Limb (tissue), 2 donors: Measurements from ENCODE around the gene CLRN3.

ENCODE experiments used
- DNase-seq, 2 donors: peaks; one replicate each; pipeline ENCODE4 v3.0.0-alpha.2; 2016; ENCODE audit errors: extremely low spot score in 2 of 2

Gene CLRN3

GRCh38 chr10:127875449-127875765 is 17.3 kb downstream of the CLRN3 start:
- DNase-seq: no peak

GRCh38 chr10:127874671-127875448 is 17.9 kb downstream of the CLRN3 start:
- no peak for DNase-seq

GRCh38 chr10:127873901-127874470 is 18.8 kb downstream of the CLRN3 start:
- no peak for DNase-seq

- DNase-seq: no peak
Measured at GRCh38 chr10:127872871-127873600, 19.7 kb downstream of the CLRN3 start.

GRCh38 chr10:127872011-127872761 is 20.6 kb downstream of the CLRN3 start:
- DNase-seq: no peak

- DNase-seq: no peak
Measured at GRCh38 chr10:127871631-127872010, 21.1 kb downstream of the CLRN3 start.

- no peak for DNase-seq
Measured at GRCh38 chr10:127869329-127869728, 23.4 kb downstream of the CLRN3 start.

GRCh38 chr10:127867805-127868204 is 24.9 kb downstream of the CLRN3 start:
- no peak for DNase-seq

GRCh38 chr10:127866276-127867013 is 26.3 kb downstream of the CLRN3 start:
- no peak for DNase-seq

- DNase-seq: no peak
Measured at GRCh38 chr10:127863231-127863825, 29.4 kb downstream of the CLRN3 start.

GRCh38 chr10:127860592-127860991 is 32.1 kb downstream of the CLRN3 start:
- no peak for DNase-seq

GRCh38 chr10:127855976-127856375 is 36.8 kb downstream of the CLRN3 start:
- DNase-seq: no peak

GRCh38 chr10:127855591-127855881 is 37.2 kb downstream of the CLRN3 start:
- DNase-seq: no peak

GRCh38 chr10:127854769-127855590 is 37.8 kb downstream of the CLRN3 start:
- DNase-seq: no peak

GRCh38 chr10:127853868-127854768 is 38.6 kb downstream of the CLRN3 start:
- peak; percentile 64 to 81 for DNase-seq

GRCh38 chr10:127852456-127852855 is 40.3 kb downstream of the CLRN3 start:
- DNase-seq: no peak

- no peak for DNase-seq
Measured at GRCh38 chr10:127851661-127852194, 41.0 kb downstream of the CLRN3 start.

GRCh38 chr10:127850944-127851343 is 41.8 kb downstream of the CLRN3 start:
- DNase-seq: no peak

GRCh38 chr10:127849921-127850320 is 42.8 kb downstream of the CLRN3 start:
- no peak for DNase-seq
